NCI-H510A treated with DMSO at 0.1 percent for 48 hours (cell line): ENCODE data around the gene ISG20L2.
A peak's percentile ranks its signal among the peaks of the same experiment; 100 is the strongest.

Experiments
- DNase-seq: peaks from one replicate; lab custom pipeline; 2025; lab: John Stamatoyannopoulos, UW

Gene ISG20L2

GRCh38 chr1:156706657-156707416 is 21.7 kb downstream of the ISG20L2 start:
- no peak for DNase-seq

GRCh38 chr1:156705918-156706656 is 22.5 kb downstream of the ISG20L2 start:
- peak; percentile 91 for DNase-seq

- DNase-seq = peak; percentile 81
These were observed 23.1 kb downstream of the ISG20L2 start, which contains the start of gene CRABP2 for GRCh38 chr1:156705321-156705917. Gene CRABP2, minus strand, starts transcription at chr1:156705583. Its CDS starts 137 bp downstream, at chr1:156705446.

- DNase-seq = no peak
These were observed 23.6 kb downstream of the ISG20L2 start for GRCh38 chr1:156704930-156705320.

GRCh38 chr1:156704166-156704711 is 24.3 kb downstream of the ISG20L2 start:
- no peak for DNase-seq

- DNase-seq = no peak
These were observed 24.8 kb downstream of the ISG20L2 start for GRCh38 chr1:156703741-156704140.

- DNase-seq = no peak
These were observed 25.2 kb downstream of the ISG20L2 start for GRCh38 chr1:156703336-156703735.

- no peak for DNase-seq
These were observed 27.6 kb downstream of the ISG20L2 start for GRCh38 chr1:156700736-156701531.

- no peak for DNase-seq
These were observed 29.6 kb downstream of the ISG20L2 start for GRCh38 chr1:156698995-156699394.

- DNase-seq = peak; percentile 87
These were observed 31.1 kb downstream of the ISG20L2 start for GRCh38 chr1:156697481-156697880.

- no peak for DNase-seq
These were observed 31.8 kb downstream of the ISG20L2 start for GRCh38 chr1:156696755-156697154.

- DNase-seq = no peak
These were observed 33.9 kb downstream of the ISG20L2 start for GRCh38 chr1:156694690-156694962.

GRCh38 chr1:156693848-156694689 is 34.5 kb downstream of the ISG20L2 start:
- DNase-seq = peak; percentile 64

- peak; percentile 83 for DNase-seq
These were observed 35.4 kb downstream of the ISG20L2 start for GRCh38 chr1:156692925-156693847.

GRCh38 chr1:156692441-156692924 is 36.1 kb downstream of the ISG20L2 start:
- DNase-seq = no peak

GRCh38 chr1:156691665-156692440 is 36.7 kb downstream of the ISG20L2 start:
- DNase-seq = no peak

GRCh38 chr1:156691191-156691590 is 37.4 kb downstream of the ISG20L2 start:
- DNase-seq = no peak

GRCh38 chr1:156690675-156691036 is 37.9 kb downstream of the ISG20L2 start:
- no peak for DNase-seq
